ENCODE data around the gene TEPSIN. TPM values are rescaled to one million over a fixed set of nuclear protein-coding genes. Genes with fewer than 3 reads are reported as not detected.

TEPSIN gene
- total RNA-seq, 4 donors from 2014 or later: 37.9 to 82.2 (median 64.9) TPM

DNA sequence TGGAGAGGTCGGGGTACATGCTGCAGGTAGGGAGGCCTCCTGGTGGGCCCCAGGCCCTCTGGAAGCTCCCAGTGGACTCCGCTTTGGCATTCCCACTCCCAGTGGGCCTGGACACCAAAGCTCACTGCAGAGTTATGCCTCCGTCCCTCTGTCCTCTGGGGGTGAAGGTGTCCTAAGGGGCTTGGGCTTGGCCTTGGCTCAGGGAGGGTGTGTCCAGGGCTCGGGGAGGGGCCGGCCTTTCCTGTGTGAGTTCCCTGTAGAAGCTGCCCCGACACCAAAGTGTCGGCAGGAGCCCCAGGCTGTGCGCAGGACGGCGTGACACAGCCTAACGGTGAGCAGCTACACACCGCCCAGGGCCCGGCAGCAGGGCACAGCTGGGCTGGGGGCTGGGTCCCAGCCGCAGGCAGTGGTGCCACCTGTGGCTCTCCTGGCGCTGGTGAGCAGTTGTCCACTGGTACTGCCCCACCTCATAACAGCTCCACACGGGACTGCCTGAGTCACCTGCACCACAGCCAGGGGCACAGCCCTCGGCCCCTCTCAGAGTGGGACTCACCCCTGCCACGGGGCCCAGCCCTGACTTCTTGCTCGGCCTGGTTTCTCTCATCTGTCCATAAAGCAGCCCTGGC, 6.1 kb downstream of the TEPSIN start:
- DNase-seq: no peak
- TF ChIP-seq POLR2A (IDR thresholded peaks at IDR 0.05) (no peak), CTCF (IDR thresholded peaks at IDR 0.05) (no peak)
- no peaks in the 10 kb centered on the region for H3K27me3 ChIP-seq
- H3K4me3 ChIP-seq (replicated peaks in 1 of 3): no peak overlapping the region
- no peak overlapping the region for H3K27ac ChIP-seq
- H3K36me3 ChIP-seq: peaks cover 13 to 30% of the 10 kb centered on the region in 2 donors
- H3K4me1 ChIP-seq: peaks cover 5% of the 10 kb centered on the region in 2 donors
- 91 to 93% methylated on average over 10 to 15 of the region's 19 CpGs for WGBS, 2 donors
- H3K9me3 ChIP-seq: no peaks in the 10 kb centered on the region
- intact Hi-C loops (cut with DNase I): no loop called here

- peaks cover 13 to 30% of the 10 kb centered on the region in 2 donors for H3K36me3 ChIP-seq
- 91 to 94% methylated on average over 21 to 22 of the region's 43 CpGs for WGBS, 2 donors
- DNase-seq: no peak
Observed at GRCh38 chr17:81231766-81232581, 6.9 kb downstream of the TEPSIN start.

GRCh38 chr17:81231121-81231645, 7.7 kb downstream of the TEPSIN start:
- H3K36me3 ChIP-seq: peaks cover 13 to 30% of the 10 kb centered on the region in 2 donors
- H3K27me3 ChIP-seq: no peaks in the 10 kb centered on the region
- 87 to 89% methylated on average over 9 to 30 of the region's 31 CpGs for WGBS, 2 donors
- no peak for DNase-seq
- no peak overlapping the region for H3K27ac ChIP-seq
- H3K9me3 ChIP-seq: no peaks in the 10 kb centered on the region
- no peaks in the 10 kb centered on the region for H3K4me1 ChIP-seq
- H3K4me3 ChIP-seq (replicated peaks in 1 of 3): no peak overlapping the region
- intact Hi-C loops (cut with DNase I): no loop called here
- TF ChIP-seq CTCF (IDR thresholded peaks at IDR 0.05) (no peak), POLR2A (IDR thresholded peaks at IDR 0.05) (no peak)

More at GRCh38 chr17:81231766-81232581, 6.9 kb downstream of the TEPSIN start:
- Histone ChIP-seq H3K27ac (no peak overlapping the region), H3K9me3 (no peaks in the 10 kb centered on the region), H3K27me3 (no peaks in the 10 kb centered on the region), H3K4me1 (no peaks in the 10 kb centered on the region), H3K4me3 (replicated peaks in 1 of 3) (no peak overlapping the region)
- intact Hi-C loops (cut with DNase I): no loop called here
- TF ChIP-seq CTCF (IDR thresholded peaks at IDR 0.05): no peak
- TF ChIP-seq POLR2A (IDR thresholded peaks at IDR 0.05): no peak

- WGBS, 2 donors: 95 to 96% methylated on average over 13 to 21 of the region's 26 CpGs
- Histone ChIP-seq H3K36me3 (peaks cover 13 to 30% of the 10 kb centered on the region in 2 donors), H3K27me3 (no peaks in the 10 kb centered on the region), H3K27ac (no peak overlapping the region), H3K4me3 (replicated peaks in 1 of 3) (no peak overlapping the region), H3K4me1 (no peaks in the 10 kb centered on the region), H3K9me3 (no peaks in the 10 kb centered on the region)
- intact Hi-C loops (cut with DNase I): no loop called here
- TF ChIP-seq CTCF (IDR thresholded peaks at IDR 0.05) (no peak), POLR2A (IDR thresholded peaks at IDR 0.05) (no peak)
- no peak for DNase-seq
Observed at GRCh38 chr17:81230043-81230820, 8.6 kb downstream of the TEPSIN start.
